ENCODE data around the gene WARS2. TPM values are rescaled to one million over a fixed set of nuclear protein-coding genes. Genes with fewer than 3 reads are reported as not detected.
"Not testable (repeated sequence)": the region's sequence is repeated elsewhere in the genome, so short reads cannot be mapped to it uniquely, and the experiment has no call there.

WARS2 gene
- total RNA-seq, 1 experiment from 2014 or later, result 21.2 TPM

- H3K27ac ChIP-seq (ENCODE audit: low read length); H3K4me3 ChIP-seq (ENCODE audit: low read length); H2AFZ ChIP-seq (ENCODE audit: low read length); H3K4me2 ChIP-seq (ENCODE audit: low read depth, low read length, poor library complexity, severe bottlenecking); H3K9ac ChIP-seq (ENCODE audit: low read length); H3K27me3 ChIP-seq (ENCODE audit: low read length); H3K4me1 ChIP-seq (ENCODE audit: low read length); H3K9me3 ChIP-seq (ENCODE audit: low read length); H3K79me2 ChIP-seq (ENCODE audit: low read length); H3K36me3 ChIP-seq (ENCODE audit: insufficient read depth, low read length); DNase-seq; H4K20me1 ChIP-seq (ENCODE audit: insufficient read depth, low read depth, low read length); H3K9me2 ChIP-seq (replicated peaks; ENCODE audit: insufficient read depth, low read length): not testable (repeated sequence)
Measured at GRCh38 chr1:119171381-119172010, 31.0 kb upstream of the WARS2 start.

DNA sequence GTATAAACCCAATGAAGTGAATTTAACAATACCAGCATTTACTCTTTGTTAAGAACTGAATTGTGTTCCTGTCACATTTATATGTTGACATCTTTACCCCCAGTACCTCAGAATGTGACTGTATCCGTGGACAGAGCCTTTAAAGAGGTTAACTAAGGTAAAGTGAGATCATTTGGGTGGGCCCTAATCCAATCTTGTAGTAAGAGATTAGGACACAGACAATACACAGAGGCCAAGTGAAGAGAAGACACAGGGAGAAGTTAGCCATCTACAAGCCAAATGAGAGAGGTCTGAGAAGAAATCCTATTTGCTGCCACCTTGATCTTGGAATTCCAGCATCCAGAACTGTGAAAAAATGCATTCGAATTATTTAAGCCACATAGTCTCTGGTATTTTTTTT lies 22.9 kb upstream of the WARS2 start:
- Histone ChIP-seq H3K4me1 (ENCODE audit: low read length) (no peaks in the 10 kb centered on the region), H3K9me2 (replicated peaks; ENCODE audit: insufficient read depth, low read length) (no peaks in the 10 kb centered on the region), H2AFZ (ENCODE audit: low read length) (no peak overlapping the region), H3K4me3 (ENCODE audit: low read length) (no peak overlapping the region), H4K20me1 (ENCODE audit: insufficient read depth, low read depth, low read length) (no peaks in the 10 kb centered on the region), H3K9ac (ENCODE audit: low read length) (no peak overlapping the region), H3K27me3 (ENCODE audit: low read length) (no peaks in the 10 kb centered on the region), H3K4me2 (ENCODE audit: low read depth, low read length, poor library complexity, severe bottlenecking) (no peak overlapping the region), H3K36me3 (ENCODE audit: insufficient read depth, low read length) (peaks cover 10% of the 10 kb centered on the region; the same call in 1 of the 2 replicates), H3K79me2 (ENCODE audit: low read length) (no peaks in the 10 kb centered on the region), H3K27ac (ENCODE audit: low read length) (no peak overlapping the region), H3K9me3 (ENCODE audit: low read length) (no peaks in the 10 kb centered on the region)
- no peak for DNase-seq

- no peak for DNase-seq
- H4K20me1 ChIP-seq (ENCODE audit: insufficient read depth, low read depth, low read length), result no peaks in the 10 kb centered on the region
- no peaks in the 10 kb centered on the region for H3K79me2 ChIP-seq (ENCODE audit: low read length)
- no peak overlapping the region for H3K4me3 ChIP-seq (ENCODE audit: low read length)
- H3K4me2 ChIP-seq (ENCODE audit: low read depth, low read length, poor library complexity, severe bottlenecking), result no peak overlapping the region
- H3K27ac ChIP-seq (ENCODE audit: low read length), result no peak overlapping the region
- H3K27me3 ChIP-seq (ENCODE audit: low read length), result no peaks in the 10 kb centered on the region
- H3K4me1 ChIP-seq (ENCODE audit: low read length), result no peaks in the 10 kb centered on the region
- H3K9me2 ChIP-seq (replicated peaks; ENCODE audit: insufficient read depth, low read length), result no peaks in the 10 kb centered on the region
- no peaks in the 10 kb centered on the region for H3K9me3 ChIP-seq (ENCODE audit: low read length)
- no peak overlapping the region for H3K9ac ChIP-seq (ENCODE audit: low read length)
- H2AFZ ChIP-seq (ENCODE audit: low read length), result no peak overlapping the region
- H3K36me3 ChIP-seq (ENCODE audit: insufficient read depth, low read length), result peaks cover 16% of the 10 kb centered on the region; the same call in 1 of the 2 replicates
Measured at GRCh38 chr1:119160866-119161265, 20.4 kb upstream of the WARS2 start.

DNA sequence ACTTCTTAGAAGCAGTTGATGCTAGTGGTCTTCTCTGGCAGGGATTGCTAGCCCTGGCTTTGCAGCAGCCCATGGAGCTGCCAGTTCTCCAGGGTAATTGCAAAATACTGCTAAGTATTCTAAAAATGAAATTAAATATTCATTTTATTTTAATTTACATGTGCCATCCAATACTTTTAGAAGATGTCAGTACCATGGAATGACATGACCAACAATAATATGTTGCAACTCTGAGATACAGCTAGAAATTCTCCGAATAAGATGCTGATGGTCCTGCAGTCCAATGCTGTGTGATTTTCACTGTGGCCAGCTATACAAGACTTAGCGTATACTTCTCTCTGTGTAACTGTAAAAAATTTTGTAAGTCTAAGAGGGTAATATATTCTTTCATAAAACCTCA lies 20.0 kb upstream of the WARS2 start:
- no peaks in the 10 kb centered on the region for H4K20me1 ChIP-seq (ENCODE audit: insufficient read depth, low read depth, low read length)
- no peak for DNase-seq
- H3K4me1 ChIP-seq (ENCODE audit: low read length), result no peaks in the 10 kb centered on the region
- H3K27ac ChIP-seq (ENCODE audit: low read length), result no peak overlapping the region
- H3K9me3 ChIP-seq (ENCODE audit: low read length), result no peaks in the 10 kb centered on the region
- H3K4me3 ChIP-seq (ENCODE audit: low read length), result no peak overlapping the region
- no peak overlapping the region for H3K4me2 ChIP-seq (ENCODE audit: low read depth, low read length, poor library complexity, severe bottlenecking)
- no peaks in the 10 kb centered on the region for H3K9me2 ChIP-seq (replicated peaks; ENCODE audit: insufficient read depth, low read length)
- no peaks in the 10 kb centered on the region for H3K79me2 ChIP-seq (ENCODE audit: low read length)
- H3K27me3 ChIP-seq (ENCODE audit: low read length), result no peaks in the 10 kb centered on the region
- H3K36me3 ChIP-seq (ENCODE audit: insufficient read depth, low read length), result peaks cover 16% of the 10 kb centered on the region; the same call in 1 of the 2 replicates
- no peak overlapping the region for H2AFZ ChIP-seq (ENCODE audit: low read length)
- no peak overlapping the region for H3K9ac ChIP-seq (ENCODE audit: low read length)

GRCh38 chr1:119159966-119160365 lies 19.5 kb upstream of the WARS2 start:
- H3K9me2 ChIP-seq (replicated peaks; ENCODE audit: insufficient read depth, low read length), result no peaks in the 10 kb centered on the region
- H3K4me2 ChIP-seq (ENCODE audit: low read depth, low read length, poor library complexity, severe bottlenecking), result no peak overlapping the region
- no peak overlapping the region for H3K9ac ChIP-seq (ENCODE audit: low read length)
- no peak overlapping the region for H2AFZ ChIP-seq (ENCODE audit: low read length)
- H3K79me2 ChIP-seq (ENCODE audit: low read length), result no peaks in the 10 kb centered on the region
- no peaks in the 10 kb centered on the region for H3K27me3 ChIP-seq (ENCODE audit: low read length)
- H3K9me3 ChIP-seq (ENCODE audit: low read length), result no peaks in the 10 kb centered on the region
- H4K20me1 ChIP-seq (ENCODE audit: insufficient read depth, low read depth, low read length), result no peaks in the 10 kb centered on the region
- peaks cover 16% of the 10 kb centered on the region; the same call in 1 of the 2 replicates for H3K36me3 ChIP-seq (ENCODE audit: insufficient read depth, low read length)
- no peak for DNase-seq
- no peak overlapping the region for H3K4me3 ChIP-seq (ENCODE audit: low read length)
- no peak overlapping the region for H3K27ac ChIP-seq (ENCODE audit: low read length)
- H3K4me1 ChIP-seq (ENCODE audit: low read length), result no peaks in the 10 kb centered on the region

GRCh38 chr1:119159111-119159510 lies 18.7 kb upstream of the WARS2 start:
- Histone ChIP-seq H3K4me2 (ENCODE audit: low read depth, low read length, poor library complexity, severe bottlenecking) (no peak overlapping the region), H3K9me2 (replicated peaks; ENCODE audit: insufficient read depth, low read length) (no peaks in the 10 kb centered on the region), H3K36me3 (ENCODE audit: insufficient read depth, low read length) (peaks cover 16% of the 10 kb centered on the region; the same call in 1 of the 2 replicates), H3K9me3 (ENCODE audit: low read length) (no peaks in the 10 kb centered on the region), H3K27me3 (ENCODE audit: low read length) (no peaks in the 10 kb centered on the region), H4K20me1 (ENCODE audit: insufficient read depth, low read depth, low read length) (no peaks in the 10 kb centered on the region), H3K4me3 (ENCODE audit: low read length) (no peak overlapping the region), H3K27ac (ENCODE audit: low read length) (no peak overlapping the region), H3K9ac (ENCODE audit: low read length) (no peak overlapping the region), H3K79me2 (ENCODE audit: low read length) (no peaks in the 10 kb centered on the region), H3K4me1 (ENCODE audit: low read length) (no peaks in the 10 kb centered on the region), H2AFZ (ENCODE audit: low read length) (no peak overlapping the region)
- DNase-seq, result no peak

GRCh38 chr1:119156761-119157160 lies 16.3 kb upstream of the WARS2 start:
- not testable (repeated sequence) for H3K4me1 ChIP-seq (ENCODE audit: low read length); H4K20me1 ChIP-seq (ENCODE audit: insufficient read depth, low read depth, low read length); H3K79me2 ChIP-seq (ENCODE audit: low read length); H3K9ac ChIP-seq (ENCODE audit: low read length); H3K9me3 ChIP-seq (ENCODE audit: low read length); H3K4me2 ChIP-seq (ENCODE audit: low read depth, low read length, poor library complexity, severe bottlenecking); H3K9me2 ChIP-seq (replicated peaks; ENCODE audit: insufficient read depth, low read length); H3K27me3 ChIP-seq (ENCODE audit: low read length); H3K27ac ChIP-seq (ENCODE audit: low read length); H3K4me3 ChIP-seq (ENCODE audit: low read length); H2AFZ ChIP-seq (ENCODE audit: low read length); DNase-seq
- H3K36me3 ChIP-seq (ENCODE audit: insufficient read depth, low read length), result peaks cover 10% of the 10 kb centered on the region; the same call in 1 of the 2 replicates

- H3K9me2 ChIP-seq (replicated peaks; ENCODE audit: insufficient read depth, low read length); H3K4me3 ChIP-seq (ENCODE audit: low read length); H3K79me2 ChIP-seq (ENCODE audit: low read length); DNase-seq; H3K9ac ChIP-seq (ENCODE audit: low read length); H3K27me3 ChIP-seq (ENCODE audit: low read length); H3K36me3 ChIP-seq (ENCODE audit: insufficient read depth, low read length); H3K27ac ChIP-seq (ENCODE audit: low read length); H3K4me2 ChIP-seq (ENCODE audit: low read depth, low read length, poor library complexity, severe bottlenecking); H3K9me3 ChIP-seq (ENCODE audit: low read length); H3K4me1 ChIP-seq (ENCODE audit: low read length); H2AFZ ChIP-seq (ENCODE audit: low read length); H4K20me1 ChIP-seq (ENCODE audit: insufficient read depth, low read depth, low read length): not testable (repeated sequence)
Measured at GRCh38 chr1:119155069-119155468, 14.6 kb upstream of the WARS2 start.
